ENCODE data around the gene HOXD3. TPM values are rescaled to one million over a fixed set of nuclear protein-coding genes. Genes with fewer than 3 reads are reported as not detected.

Gene HOXD3
- total and polyA plus RNA-seq, 10 donors = 1.2 to 15.3 (median 7.7) TPM

DNA sequence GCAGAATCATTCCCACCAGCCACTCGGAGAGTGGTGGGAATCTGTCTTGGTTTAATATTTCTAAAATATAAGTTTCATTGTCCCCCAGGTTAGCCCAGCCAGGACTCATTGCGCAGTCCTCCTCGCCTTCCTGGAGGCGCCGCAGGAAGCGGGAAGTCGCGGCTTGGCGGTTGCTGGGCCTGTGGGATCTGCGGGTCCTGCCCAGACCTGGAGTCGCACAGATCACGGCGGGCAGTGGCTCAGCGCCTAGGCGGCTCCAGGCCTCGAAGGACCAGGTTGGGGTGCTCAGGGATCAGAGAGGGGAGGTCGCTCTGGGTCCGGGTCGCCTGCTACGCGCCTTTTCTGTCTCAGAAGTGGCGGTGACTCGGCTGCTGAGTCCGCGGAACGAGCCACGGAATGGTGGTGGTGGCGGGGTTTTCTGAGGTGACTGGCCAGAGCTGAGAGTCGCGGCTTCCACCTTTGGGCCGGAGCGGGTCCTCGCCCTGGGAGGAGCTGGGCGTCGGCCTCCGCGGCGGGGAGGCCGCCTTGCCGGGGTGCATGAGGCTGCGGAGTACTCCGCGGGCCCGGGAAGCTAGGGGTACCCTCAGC is 2.6 kb downstream of the HOXD3 start:
- TF ChIP-seq POLR2AphosphoS5 (IDR thresholded peaks at IDR 0.05) (no peak), POLR2A (IDR thresholded peaks at IDR 0.05) (no peak), CTCF (IDR thresholded peaks at IDR 0.05 in 8 of 11, conservative IDR thresholded peaks at IDR 0.05 in 3 of 11) (no peak)
- Histone ChIP-seq H3K4me3 (peak overlapping the region in 1 of 8 donors; percentile 17), H3K9me3 (peaks cover 0 to 4% (median 0%) of the 10 kb centered on the region in 8 donors), H3K36me3 (no peaks in the 10 kb centered on the region), H3K27ac (no peak overlapping the region), H3K4me1 (peaks cover 0 to 46% (median 12%) of the 10 kb centered on the region in 6 donors), H3K27me3 (replicated peaks in 1 of 7) (peaks cover 16 to 100% (median 97%) of the 10 kb centered on the region in 7 donors)
- intact Hi-C loops (cut with DNase I; ENCODE audit: low total_unique reads) = no loop called here
- WGBS, 5 donors = 16 to 38% (median 20%) methylated on average over 16 to 44 of the region's 44 CpGs
- no peak for DNase-seq

DNA sequence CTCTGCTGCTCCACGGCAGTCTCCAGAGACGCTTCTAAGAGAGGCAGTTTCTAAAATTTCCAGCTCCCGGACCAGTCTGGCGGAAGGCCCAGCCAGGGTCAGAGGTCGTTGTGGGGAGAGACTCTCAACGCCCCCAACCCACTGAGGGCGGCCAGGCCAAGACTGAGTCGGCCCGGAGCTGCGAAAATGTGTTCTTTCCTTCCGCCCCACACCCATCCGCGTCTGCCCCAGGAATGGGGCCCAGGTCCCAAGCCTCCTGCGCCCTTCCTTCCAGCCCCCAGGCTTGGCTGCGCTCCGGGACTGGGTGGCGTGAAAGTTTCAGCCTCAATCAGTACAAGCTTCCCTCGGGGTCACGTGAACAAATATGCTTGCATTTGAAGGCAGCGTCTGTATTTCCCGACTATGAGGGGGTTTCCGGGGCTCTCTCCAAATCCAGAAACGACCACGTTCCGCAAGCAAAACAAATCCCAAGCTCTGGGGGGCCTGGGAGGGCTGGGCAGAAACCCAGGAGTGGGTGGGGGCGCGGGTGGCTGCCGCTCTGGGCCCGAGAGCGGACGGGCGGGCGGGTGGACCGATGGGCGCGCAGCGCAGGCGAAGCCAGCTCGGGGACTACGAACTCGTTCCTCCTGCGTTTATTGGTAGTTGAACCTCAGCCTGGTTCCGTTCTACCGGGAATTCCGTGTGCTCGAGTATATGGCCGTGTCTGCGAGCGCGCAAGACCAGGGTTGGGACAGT is 3.3 kb downstream of the HOXD3 start:
- TF ChIP-seq POLR2A (IDR thresholded peaks at IDR 0.05) (no peak), CTCF (IDR thresholded peaks at IDR 0.05 in 8 of 11, conservative IDR thresholded peaks at IDR 0.05 in 3 of 11) (no peak)
- H3K9me3 ChIP-seq = peaks cover 0 to 4% (median 0%) of the 10 kb centered on the region in 8 donors
- H3K36me3 ChIP-seq = no peaks in the 10 kb centered on the region
- H3K27ac ChIP-seq = no peak overlapping the region
- intact Hi-C loops (cut with DNase I; ENCODE audit: low total_unique reads) = no loop called here
- peaks cover 16 to 100% (median 98%) of the 10 kb centered on the region in 7 donors for H3K27me3 ChIP-seq (replicated peaks in 1 of 7)
- no peak for DNase-seq
- 19 to 33% (median 28%) methylated on average over 26 to 50 of the region's 50 CpGs for WGBS, 5 donors
- peaks cover 0 to 51% (median 14%) of the 10 kb centered on the region in 6 donors for H3K4me1 ChIP-seq
- H3K4me3 ChIP-seq = peak overlapping the region in 2 of 8 donors; percentile 7 to 17

DNA sequence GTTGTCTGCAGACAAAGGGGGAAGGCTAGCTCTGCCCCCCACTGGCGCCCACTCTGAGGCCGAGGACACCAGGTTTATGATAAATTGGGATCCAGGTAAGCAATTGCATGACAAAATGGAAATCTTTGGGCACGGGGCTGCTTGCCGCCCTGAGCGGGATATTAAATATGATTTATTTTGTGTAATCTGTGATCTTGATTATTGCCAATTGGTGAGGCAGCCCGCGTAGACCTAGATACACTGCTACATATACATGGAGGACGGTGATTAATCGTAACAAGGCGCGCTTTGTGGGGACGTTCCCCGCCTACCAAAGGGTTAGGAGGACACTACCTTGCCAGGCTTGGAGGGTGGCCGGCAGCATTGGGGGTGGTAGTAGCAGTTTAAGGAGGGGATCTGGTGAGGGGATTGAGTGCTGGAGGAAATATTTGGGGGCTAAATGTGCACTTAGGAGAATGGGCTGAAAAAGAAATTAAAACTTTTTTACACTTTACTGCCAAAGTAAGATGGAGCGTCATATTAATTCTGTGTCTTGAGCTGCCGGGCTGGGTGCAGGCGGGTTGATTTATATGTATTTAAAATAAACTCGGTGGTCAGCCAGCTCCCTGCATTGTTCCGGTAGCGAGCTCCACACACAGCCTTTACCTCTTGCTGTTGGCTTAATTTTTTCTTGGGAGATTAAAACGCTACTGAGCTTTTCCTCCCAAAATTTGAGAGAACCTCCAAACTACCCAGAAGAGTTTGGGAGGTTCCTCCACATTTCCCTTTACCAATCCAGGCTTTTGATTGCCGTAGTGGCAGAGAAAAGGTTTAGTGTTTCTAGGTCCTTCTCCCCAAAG is 4.1 kb downstream of the HOXD3 start:
- TF ChIP-seq POLR2AphosphoS5 (IDR thresholded peaks at IDR 0.05) (no peak), POLR2A (IDR thresholded peaks at IDR 0.05) (no peak), CTCF (IDR thresholded peaks at IDR 0.05 in 8 of 11, conservative IDR thresholded peaks at IDR 0.05 in 3 of 11) (no peak)
- peaks cover 16 to 100% (median 98%) of the 10 kb centered on the region in 7 donors for H3K27me3 ChIP-seq (replicated peaks in 1 of 7)
- H3K27ac ChIP-seq = no peak overlapping the region
- no peak overlapping the region for H3K4me3 ChIP-seq
- no peaks in the 10 kb centered on the region for H3K36me3 ChIP-seq
- WGBS, 5 donors = 25 to 46% (median 30%) methylated on average over 22 of the region's 22 CpGs
- DNase-seq = no peak
- peaks cover 0 to 4% (median 0%) of the 10 kb centered on the region in 8 donors for H3K9me3 ChIP-seq
- H3K4me1 ChIP-seq = peaks cover 0 to 51% (median 14%) of the 10 kb centered on the region in 6 donors
- intact Hi-C loops (cut with DNase I; ENCODE audit: low total_unique reads) = no loop called here

Measured in spleen (tissue), 11 donors.